C4-2B (cell line): ENCODE data around the gene OR7G3.

Experiments used
- H3K27ac ChIP-seq: fragments of 450-650 bp; 2 replicates; pipeline ENCODE4 v1.5.1; 2017
- ZFX ChIP-seq: fragments of 450-650 bp; IDR thresholded peaks from 2 replicates; pipeline ENCODE4 v1.6.1; 2017
- TF ChIP-seq, protein P1 (sequence below): fragments of 450-650 bp; conservative IDR thresholded peaks from 2 replicates; pipeline ENCODE4 v1.5.1; 2017; ENCODE audit warnings: mild to moderate bottlenecking

OR7G3 gene

DNA sequence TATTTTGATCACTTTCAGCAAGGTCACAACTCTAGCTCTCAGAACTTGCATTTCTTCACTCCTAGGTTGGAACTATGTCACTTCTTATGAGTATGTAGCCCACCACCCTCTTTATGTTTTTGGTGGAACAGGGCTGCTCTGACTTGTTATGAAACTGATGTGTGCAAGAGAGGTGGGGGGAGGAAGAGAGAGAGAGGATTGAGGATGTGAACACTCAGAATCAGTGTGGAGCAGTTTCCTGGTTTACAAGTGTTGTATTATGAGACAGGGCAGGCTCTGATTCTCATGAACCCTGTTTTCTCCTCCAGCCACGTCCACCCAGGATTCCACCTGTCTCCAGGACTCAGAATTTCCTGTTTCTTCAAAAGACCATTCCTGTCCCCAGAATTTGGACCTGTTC, 29.6 kb upstream of the OR7G3 start:
- H3K27ac ChIP-seq, result no peak overlapping the region
- TF ChIP-seq ZFX, result no peak
- TF ChIP-seq, protein P1, sequence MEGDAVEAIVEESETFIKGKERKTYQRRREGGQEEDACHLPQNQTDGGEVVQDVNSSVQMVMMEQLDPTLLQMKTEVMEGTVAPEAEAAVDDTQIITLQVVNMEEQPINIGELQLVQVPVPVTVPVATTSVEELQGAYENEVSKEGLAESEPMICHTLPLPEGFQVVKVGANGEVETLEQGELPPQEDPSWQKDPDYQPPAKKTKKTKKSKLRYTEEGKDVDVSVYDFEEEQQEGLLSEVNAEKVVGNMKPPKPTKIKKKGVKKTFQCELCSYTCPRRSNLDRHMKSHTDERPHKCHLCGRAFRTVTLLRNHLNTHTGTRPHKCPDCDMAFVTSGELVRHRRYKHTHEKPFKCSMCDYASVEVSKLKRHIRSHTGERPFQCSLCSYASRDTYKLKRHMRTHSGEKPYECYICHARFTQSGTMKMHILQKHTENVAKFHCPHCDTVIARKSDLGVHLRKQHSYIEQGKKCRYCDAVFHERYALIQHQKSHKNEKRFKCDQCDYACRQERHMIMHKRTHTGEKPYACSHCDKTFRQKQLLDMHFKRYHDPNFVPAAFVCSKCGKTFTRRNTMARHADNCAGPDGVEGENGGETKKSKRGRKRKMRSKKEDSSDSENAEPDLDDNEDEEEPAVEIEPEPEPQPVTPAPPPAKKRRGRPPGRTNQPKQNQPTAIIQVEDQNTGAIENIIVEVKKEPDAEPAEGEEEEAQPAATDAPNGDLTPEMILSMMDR, result no peak

DNA sequence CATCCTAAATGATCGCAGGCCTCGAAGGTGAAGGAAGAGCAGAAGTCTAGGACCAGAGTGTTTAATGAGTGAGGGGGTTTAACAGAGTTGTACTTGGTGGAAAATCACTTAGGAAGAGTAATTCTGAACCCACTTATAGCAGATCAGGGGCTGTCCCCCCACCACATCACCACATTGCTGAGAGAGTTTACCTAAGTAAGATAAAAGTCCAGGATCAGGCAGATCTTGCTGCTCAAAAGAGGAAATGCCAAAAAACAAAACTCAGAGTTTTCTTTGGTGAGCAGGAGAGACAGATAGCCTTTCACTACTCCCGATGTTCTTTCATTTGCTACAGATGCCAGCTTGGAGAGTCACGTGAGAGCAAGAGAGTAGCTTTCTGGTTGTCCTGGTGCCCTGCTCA, 28.8 kb upstream of the OR7G3 start:
- TF ChIP-seq ZFX, result no peak
- H3K27ac ChIP-seq, result no peak overlapping the region

DNA sequence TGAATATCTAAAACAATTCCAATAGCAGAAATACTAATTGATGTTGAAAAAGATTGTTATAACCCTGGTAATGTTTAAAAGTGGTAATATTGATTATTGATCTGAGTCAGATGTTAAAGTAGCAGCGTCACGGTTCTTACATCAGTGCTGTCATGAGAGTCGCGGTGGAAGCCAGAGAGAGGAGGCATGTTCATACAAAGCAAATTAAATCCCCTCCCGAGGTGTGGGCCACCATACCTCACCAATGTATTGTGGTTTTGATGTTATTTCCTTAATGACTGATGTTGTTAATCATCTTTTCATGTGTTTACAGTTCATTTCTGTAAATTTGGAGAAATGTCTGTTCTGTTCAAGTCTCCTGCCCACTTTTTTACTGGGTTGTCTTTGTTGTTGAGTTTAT, 24.6 kb upstream of the OR7G3 start:
- no peak for TF ChIP-seq ZFX
- TF ChIP-seq, protein P1, result no peak
- H3K27ac ChIP-seq, result no peak overlapping the region

DNA sequence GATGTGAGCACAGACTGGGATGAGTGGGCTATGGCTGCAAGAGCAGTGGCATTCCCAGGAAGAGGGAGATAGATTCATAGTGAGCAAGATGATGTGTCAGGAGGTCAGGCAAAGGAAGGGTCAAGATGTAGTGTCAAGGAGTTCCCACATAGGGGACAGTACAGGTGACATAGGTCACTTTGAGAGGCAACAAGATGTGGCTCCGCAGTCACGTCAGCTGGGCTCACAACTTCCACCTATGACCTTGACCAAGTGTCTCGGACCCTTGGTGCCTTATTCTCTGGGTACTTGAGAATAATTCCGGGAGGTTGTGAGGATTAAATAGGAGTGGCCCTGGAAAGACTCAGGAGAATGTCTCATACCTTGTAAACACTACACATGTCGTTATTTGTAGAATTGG, 23.9 kb upstream of the OR7G3 start:
- TF ChIP-seq, protein P1, result no peak
- no peak for TF ChIP-seq ZFX

DNA sequence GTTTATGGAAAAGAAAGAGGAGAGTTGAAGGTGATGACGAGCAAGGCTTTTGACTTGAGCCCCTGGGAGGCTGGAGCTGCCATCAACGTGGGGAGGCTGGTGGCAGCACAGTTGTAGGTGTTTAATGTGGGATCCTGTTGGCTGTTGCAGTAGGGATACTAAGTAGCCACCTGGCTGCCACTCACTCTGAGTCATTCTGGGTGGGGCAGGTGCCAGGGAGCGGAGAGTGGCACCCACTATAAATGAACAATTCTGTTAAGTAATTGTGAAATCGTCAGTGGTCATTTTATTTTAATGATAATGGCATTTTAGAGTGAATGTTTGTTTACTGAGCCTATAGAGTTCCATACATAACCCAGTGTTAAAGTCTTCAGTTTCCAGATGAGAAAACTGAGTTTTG, 23.2 kb upstream of the OR7G3 start:
- TF ChIP-seq, protein P1, result no peak
- no peak for TF ChIP-seq ZFX
- H3K27ac ChIP-seq, result no peak overlapping the region

More for the DNA sequence above, 23.9 kb upstream of the OR7G3 start:
- no peak overlapping the region for H3K27ac ChIP-seq

DNA sequence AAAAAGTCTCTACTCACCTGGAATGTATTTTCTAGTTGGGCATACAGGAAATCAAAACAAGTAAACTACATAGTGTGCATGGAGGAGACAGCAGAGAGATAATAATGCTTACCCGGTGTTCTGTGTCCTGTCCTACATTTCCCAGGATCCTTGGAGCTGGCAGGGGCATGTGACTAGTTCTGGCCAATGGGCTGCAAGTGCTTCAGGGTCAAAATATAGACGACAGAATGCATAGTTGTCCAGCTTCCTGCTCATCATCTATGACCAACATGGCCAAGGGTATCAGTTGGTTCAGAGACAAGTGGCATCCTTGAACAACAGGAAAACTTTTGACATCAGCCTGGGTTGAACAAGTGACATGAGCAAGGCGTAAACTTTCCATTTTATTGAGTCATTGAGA, 21.9 kb upstream of the OR7G3 start:
- TF ChIP-seq ZFX, result no peak
- TF ChIP-seq, protein P1, result no peak
- no peak overlapping the region for H3K27ac ChIP-seq

DNA sequence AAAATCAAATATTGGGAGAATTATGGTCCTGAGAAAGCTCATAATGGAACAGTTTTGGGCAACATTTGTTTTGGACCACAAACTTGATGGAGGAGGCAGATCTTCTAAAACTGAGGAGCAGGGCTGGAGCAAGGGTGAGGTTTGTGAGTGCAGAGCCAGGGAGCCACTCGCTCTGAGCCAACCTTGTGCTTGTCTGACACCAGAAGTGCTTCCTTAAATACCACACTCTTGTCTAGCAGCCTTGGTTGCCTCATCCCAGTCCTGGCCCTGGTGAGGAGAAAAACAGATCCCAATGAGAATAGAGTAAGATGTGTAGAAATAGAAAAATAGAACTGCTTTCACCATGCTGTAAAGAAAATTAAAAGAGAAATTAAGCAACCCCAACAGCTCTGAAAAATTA, 20.1 kb upstream of the OR7G3 start:
- TF ChIP-seq, protein P1, result no peak
- no peak for TF ChIP-seq ZFX
- no peak overlapping the region for H3K27ac ChIP-seq

DNA sequence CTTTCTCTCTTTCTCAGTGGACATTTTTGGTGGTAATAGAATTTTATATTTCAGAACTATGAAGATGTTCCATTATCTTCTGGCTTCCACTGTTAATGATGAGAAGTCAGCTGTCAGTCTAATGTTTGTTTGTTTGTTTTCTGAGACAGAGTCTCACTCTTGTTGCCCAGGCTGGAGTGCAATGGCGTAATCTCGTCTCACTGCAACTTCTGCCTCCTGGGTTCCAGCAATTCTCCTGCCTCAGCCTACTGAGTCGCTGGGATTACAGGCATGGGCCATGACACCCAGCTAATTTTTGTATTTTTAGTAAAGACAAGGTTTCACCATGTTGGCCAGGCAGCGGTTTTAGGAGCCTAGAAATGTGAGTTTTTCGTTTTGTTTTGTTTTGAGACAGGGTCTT, 18.2 kb upstream of the OR7G3 start:
- TF ChIP-seq, protein P1, result no peak
- TF ChIP-seq ZFX, result no peak

More for the DNA sequence above, 18.2 kb upstream of the OR7G3 start:
- no peak overlapping the region for H3K27ac ChIP-seq
